Left ventricle myocardium inferior (tissue), 1 donor: ENCODE results near the gene C11orf68. TPM values are rescaled to one million over a fixed set of nuclear protein-coding genes. Genes with fewer than 3 reads are reported as not detected.
"Not testable (repeated sequence)": the region's sequence is repeated elsewhere in the genome, so short reads cannot be mapped to it uniquely, and the experiment has no call there.

Experiments used
- DNase-seq: peaks from one replicate; pipeline ENCODE4 v3.0.0-alpha.2; 2020
- H3K27ac ChIP-seq: fragments of 200-600 bp; replicated peaks from 2 replicates; pipeline ENCODE4 v1.8.0; 2021
- H3K27me3 ChIP-seq: fragments of 200-600 bp; 2 replicates; pipeline ENCODE4 v1.8.0; 2021; ENCODE audit warnings: low read depth
- H3K36me3 ChIP-seq: fragments of 200-600 bp; 2 replicates; pipeline ENCODE4 v1.8.0; 2021
- H3K4me1 ChIP-seq: fragments of 200-600 bp; 2 replicates; pipeline ENCODE4 v1.8.0; 2021
- H3K4me3 ChIP-seq: fragments of 200-600 bp; 2 replicates; pipeline ENCODE4 v1.8.0; 2021; ENCODE audit warnings: mild to moderate bottlenecking, moderate library complexity
- H3K9me3 ChIP-seq: fragments of 200-600 bp; replicated peaks from 2 replicates; pipeline ENCODE4 v1.8.0; 2021
- intact Hi-C: fragments of 100-400 bp; cut with micrococcal nuclease; formaldehyde crosslinking; loops from one replicate; pipeline ENCODE4 v1.11.0; 2022
- total RNA-seq: library from RNA; stranded (reverse); fragmentation: NEBNext Ultra II Directional; extraction: Animal tissue kit (Norgen Biotek cat#: 25700); gene quantifications from one replicate; pipeline ENCODE4 v1.2.1, GENCODE V29; 2021
- TF ChIP-seq, protein P1 (sequence below): fragments of 200-600 bp; IDR thresholded peaks from 2 replicates; pipeline ENCODE4 v1.8.0; 2021; ENCODE audit warnings: antibody characterized with exemption, mild to moderate bottlenecking, borderline replicate concordance
- donor health status: DM: no; HTN: yes; CAD: no; lungs with severe emphysema.

Gene C11orf68
- total RNA-seq, 1 donor from 2014 or later, result 37.3 TPM

DNA sequence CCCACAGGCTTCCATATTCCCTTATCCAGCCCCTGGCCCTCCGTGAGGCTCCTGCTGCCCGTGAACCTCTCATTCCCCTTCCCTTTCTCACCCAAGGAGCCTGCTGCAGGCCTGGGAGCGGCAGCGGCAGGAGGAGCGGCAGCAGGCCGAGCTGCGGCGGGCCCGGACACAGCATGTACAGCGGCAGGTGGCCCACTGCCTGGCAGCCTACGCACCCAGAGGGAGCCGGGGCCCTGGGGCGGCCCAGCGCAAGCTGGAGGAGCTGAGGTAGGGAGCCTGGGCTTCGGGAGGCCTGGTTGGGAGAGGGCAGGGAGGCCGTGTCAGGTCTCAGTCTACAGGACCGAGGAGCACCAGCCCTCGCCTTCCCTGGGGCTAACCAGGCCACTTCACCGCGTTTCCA lies 34.6 kb upstream of the C11orf68 start:
- no peak overlapping the region for H3K4me3 ChIP-seq

DNA sequence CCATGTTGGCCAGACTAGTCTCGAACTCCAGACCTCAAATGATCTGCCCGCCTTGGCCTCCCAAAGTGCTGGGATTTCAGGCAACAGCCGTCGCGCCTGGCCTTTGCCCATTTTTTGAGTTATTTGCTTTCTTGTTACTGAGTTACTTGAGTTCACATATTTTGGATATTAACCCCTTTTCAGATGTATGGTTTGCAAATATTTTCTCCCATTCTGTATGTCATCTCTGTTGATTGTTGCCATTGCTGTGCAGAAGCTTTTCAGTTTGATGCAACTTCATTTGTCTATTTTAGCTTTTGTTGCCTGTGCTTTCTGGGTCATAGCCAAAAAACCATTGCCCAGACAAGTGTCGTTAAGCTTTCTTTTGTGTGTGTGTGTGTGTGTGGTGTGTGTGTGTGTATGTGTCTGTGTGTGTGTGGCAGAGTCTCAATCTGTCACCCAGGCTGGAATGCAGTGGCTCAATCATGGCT lies 33.2 kb upstream of the C11orf68 start:
- no peak for DNase-seq
- Histone ChIP-seq H3K27me3 (peaks cover 53% of the 10 kb centered on the region), H3K9me3 (no peaks in the 10 kb centered on the region), H3K4me1 (no peaks in the 10 kb centered on the region), H3K4me3 (no peak overlapping the region), H3K36me3 (no peaks in the 10 kb centered on the region), H3K27ac (no peak overlapping the region)
- intact Hi-C loops, result no loop called here
- TF ChIP-seq, protein P1, sequence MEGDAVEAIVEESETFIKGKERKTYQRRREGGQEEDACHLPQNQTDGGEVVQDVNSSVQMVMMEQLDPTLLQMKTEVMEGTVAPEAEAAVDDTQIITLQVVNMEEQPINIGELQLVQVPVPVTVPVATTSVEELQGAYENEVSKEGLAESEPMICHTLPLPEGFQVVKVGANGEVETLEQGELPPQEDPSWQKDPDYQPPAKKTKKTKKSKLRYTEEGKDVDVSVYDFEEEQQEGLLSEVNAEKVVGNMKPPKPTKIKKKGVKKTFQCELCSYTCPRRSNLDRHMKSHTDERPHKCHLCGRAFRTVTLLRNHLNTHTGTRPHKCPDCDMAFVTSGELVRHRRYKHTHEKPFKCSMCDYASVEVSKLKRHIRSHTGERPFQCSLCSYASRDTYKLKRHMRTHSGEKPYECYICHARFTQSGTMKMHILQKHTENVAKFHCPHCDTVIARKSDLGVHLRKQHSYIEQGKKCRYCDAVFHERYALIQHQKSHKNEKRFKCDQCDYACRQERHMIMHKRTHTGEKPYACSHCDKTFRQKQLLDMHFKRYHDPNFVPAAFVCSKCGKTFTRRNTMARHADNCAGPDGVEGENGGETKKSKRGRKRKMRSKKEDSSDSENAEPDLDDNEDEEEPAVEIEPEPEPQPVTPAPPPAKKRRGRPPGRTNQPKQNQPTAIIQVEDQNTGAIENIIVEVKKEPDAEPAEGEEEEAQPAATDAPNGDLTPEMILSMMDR, result no peak

More for the DNA sequence above, 34.6 kb upstream of the C11orf68 start:
- no peaks in the 10 kb centered on the region for H3K36me3 ChIP-seq
- peaks cover 43% of the 10 kb centered on the region for H3K27me3 ChIP-seq
- no peaks in the 10 kb centered on the region for H3K4me1 ChIP-seq
- no peaks in the 10 kb centered on the region for H3K9me3 ChIP-seq
- no peak for DNase-seq
- H3K27ac ChIP-seq, result no peak overlapping the region
- TF ChIP-seq, protein P1, result no peak
- intact Hi-C loops, result no loop called here

- H3K9me3 ChIP-seq, H3K4me1 ChIP-seq, intact Hi-C loops, H3K4me3 ChIP-seq, DNase-seq, H3K36me3 ChIP-seq, H3K27ac ChIP-seq: not testable (repeated sequence)
- H3K27me3 ChIP-seq, result peaks cover 57% of the 10 kb centered on the region
These were observed 32.8 kb upstream of the C11orf68 start for GRCh38 chr11:65951641-65952040.

- H3K9me3 ChIP-seq, DNase-seq, intact Hi-C loops, H3K4me1 ChIP-seq, H3K4me3 ChIP-seq, H3K27ac ChIP-seq, H3K36me3 ChIP-seq: not testable (repeated sequence)
- H3K27me3 ChIP-seq, result peaks cover 53% of the 10 kb centered on the region
These were observed 31.8 kb upstream of the C11orf68 start for GRCh38 chr11:65950711-65951110.

- Histone ChIP-seq H3K9me3 (no peaks in the 10 kb centered on the region), H3K4me3 (no peak overlapping the region), H3K27ac (no peak overlapping the region), H3K4me1 (no peaks in the 10 kb centered on the region), H3K36me3 (no peaks in the 10 kb centered on the region), H3K27me3 (peaks cover 27% of the 10 kb centered on the region)
- no peak for DNase-seq
- TF ChIP-seq, protein P1, result no peak
- intact Hi-C loops, result no loop called here
These were observed 28.8 kb upstream of the C11orf68 start for GRCh38 chr11:65947603-65948125.

- no peaks in the 10 kb centered on the region for H3K9me3 ChIP-seq
- intact Hi-C loops, result no loop called here
- no peaks in the 10 kb centered on the region for H3K4me1 ChIP-seq
- H3K27ac ChIP-seq, result no peak overlapping the region
- H3K36me3 ChIP-seq, result no peaks in the 10 kb centered on the region
- TF ChIP-seq, protein P1, result no peak
- H3K4me3 ChIP-seq, result no peak overlapping the region
- no peak for DNase-seq
- peaks cover 27% of the 10 kb centered on the region for H3K27me3 ChIP-seq
These were observed 28.3 kb upstream of the C11orf68 start for GRCh38 chr11:65947133-65947532.
